MCF 10A (cell line): Measurements from ENCODE around the gene SART3. TPM values are rescaled to one million over a fixed set of nuclear protein-coding genes. Genes with fewer than 3 reads are reported as not detected.

ENCODE experiments used
- BruUV-seq: library from RNA; stranded (reverse); fragments of 400-500 nt; replicated peaks from 2 replicates; lab custom pipeline; 2021; lab: Mats Ljungman, UMichigan
- CTCF ChIA-PET: fragments of 300-600 bp; sonication (Branson Sonifier 250); formaldehyde crosslinking; extraction: SDS; loops from one replicate; lab custom pipeline; 2021; ENCODE audit warnings: antibody characterized with exemption, inconsistent platforms; lab: Yijun Ruan, JAX
- POLR2A ChIA-PET: fragments of 300-600, 350-650 bp; sonication (Branson Sonifier 250); formaldehyde crosslinking; extraction: SDS; loops from one replicate; lab custom pipeline; 2020; ENCODE audit warnings: antibody characterized with exemption, inconsistent platforms; lab: Yijun Ruan, JAX
- DNase-seq: peaks from one replicate; pipeline ENCODE4 v3.0.0-alpha.2; 2018; ENCODE audit not compliant: unreplicated experiment
- H3K27ac Mint-ChIP-seq: one replicate; pipeline ENCODE4 v1.8.0; 2022; ENCODE audit warnings: mild to moderate bottlenecking, low read depth, mixed read lengths; ENCODE audit not compliant: unreplicated experiment
- H3K27me3 Mint-ChIP-seq: one replicate; pipeline ENCODE4 v1.8.0; 2022; ENCODE audit warnings: mixed read lengths; ENCODE audit not compliant: insufficient read depth, unreplicated experiment
- H3K36me3 Mint-ChIP-seq: one replicate; pipeline ENCODE4 v1.8.0; 2022; ENCODE audit warnings: mild to moderate bottlenecking, moderate library complexity, mixed read lengths; ENCODE audit not compliant: insufficient read depth, unreplicated experiment
- H3K4me1 Mint-ChIP-seq: one replicate; pipeline ENCODE4 v1.8.0; 2022; ENCODE audit warnings: mixed read lengths; ENCODE audit not compliant: insufficient read depth, unreplicated experiment
- H3K4me3 Mint-ChIP-seq: one replicate; pipeline ENCODE4 v1.8.0; 2022; ENCODE audit warnings: mild to moderate bottlenecking, moderate library complexity, mixed read lengths; ENCODE audit not compliant: unreplicated experiment
- H3K9me3 Mint-ChIP-seq: one replicate; pipeline ENCODE4 v1.8.0; 2022; ENCODE audit warnings: mixed read lengths; ENCODE audit not compliant: unreplicated experiment
- intact Hi-C: fragments of 100-400 bp; cut with micrococcal nuclease; formaldehyde crosslinking; loops from 2 replicates; pipeline ENCODE4 v1.14.1; 2022
- total RNA-seq: library from RNA; stranded (reverse); gene quantifications from 2 replicates; pipeline ENCODE4 v1.2.3, GENCODE V29; 2022
- TF ChIP-seq, protein P1 (sequence below): fragments of 200-600 bp; IDR thresholded peaks from one replicate; pipeline ENCODE4 v1.8.0; 2022; ENCODE audit warnings: antibody characterized with exemption, mild to moderate bottlenecking; ENCODE audit not compliant: unreplicated experiment

Gene SART3
- total RNA-seq, 1 experiment from 2014 or later: 73.4 TPM

DNA sequence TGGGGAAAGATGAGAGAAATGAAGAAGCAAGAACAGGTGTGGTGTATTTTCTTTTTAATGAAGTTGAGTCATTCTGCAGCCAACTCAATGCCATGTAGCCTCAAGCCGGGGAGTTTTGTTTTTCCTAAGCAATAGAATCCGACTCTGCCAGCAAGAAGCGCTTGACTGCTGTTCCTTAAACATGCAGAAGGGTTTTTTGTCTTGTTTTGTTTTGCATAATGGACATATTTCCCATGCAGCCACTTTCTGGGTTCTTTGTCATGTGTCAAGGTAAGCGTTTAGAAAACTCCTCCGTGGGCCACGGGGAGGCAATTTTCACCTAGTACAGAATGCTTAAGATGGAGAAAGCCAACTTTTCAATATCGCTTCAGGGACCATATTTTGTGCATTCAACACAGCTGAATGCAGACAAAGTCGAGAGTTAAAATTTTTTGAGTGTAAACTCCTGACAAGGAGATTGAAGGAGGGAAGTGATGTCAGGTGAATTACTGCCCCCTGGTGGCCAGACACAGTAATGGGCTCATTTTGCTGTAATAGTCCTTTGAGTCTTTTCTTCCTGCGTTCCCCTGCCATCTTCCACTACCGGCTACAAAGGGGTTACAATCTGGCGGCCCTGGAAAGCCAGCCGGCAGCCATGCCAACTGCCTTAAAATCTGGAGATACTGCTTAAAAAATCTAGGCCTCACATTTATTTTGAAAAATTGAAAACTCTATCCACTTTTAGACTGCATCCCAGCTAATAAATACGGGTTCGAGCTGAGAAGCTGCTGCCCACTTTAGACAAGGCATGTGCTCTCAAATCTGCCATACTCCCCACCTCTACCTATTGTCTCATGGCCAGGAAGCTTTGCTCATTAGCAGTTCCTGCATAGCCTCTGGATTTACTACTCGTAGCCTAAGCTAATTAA lies 49.1 kb downstream of the SART3 start:
- no TSS peak for BruUV-seq
- H3K27ac Mint-ChIP-seq: no peak overlapping the region
- no peaks in the 10 kb centered on the region for H3K9me3 Mint-ChIP-seq
- intact Hi-C loops: loop anchor here (1.0 to 10.0 kb wide), 8 partner anchors 55 to 827 kb away; partner anchors contain the start of genes CMKLR1 and PWP1
- POLR2A ChIA-PET: interaction anchor here (0.7 kb wide), 2 partner anchors 339 to 598 kb away, joined by 3 read pairs; no protein-coding TSS in a partner anchor
- CTCF ChIA-PET: interaction anchor here (0.6 to 3.5 kb wide), 50 partner anchors 10 to 903 kb away, joined by 3 to 59 read pairs (median 3); partner anchors contain the start of gene SART3
- no peaks in the 10 kb centered on the region for H3K27me3 Mint-ChIP-seq
- H3K36me3 Mint-ChIP-seq: peaks cover 9% of the 10 kb centered on the region
- H3K4me3 Mint-ChIP-seq: no peak overlapping the region
- H3K4me1 Mint-ChIP-seq: peaks cover 16% of the 10 kb centered on the region
- DNase-seq: peak; percentile 74
- TF ChIP-seq, protein P1, sequence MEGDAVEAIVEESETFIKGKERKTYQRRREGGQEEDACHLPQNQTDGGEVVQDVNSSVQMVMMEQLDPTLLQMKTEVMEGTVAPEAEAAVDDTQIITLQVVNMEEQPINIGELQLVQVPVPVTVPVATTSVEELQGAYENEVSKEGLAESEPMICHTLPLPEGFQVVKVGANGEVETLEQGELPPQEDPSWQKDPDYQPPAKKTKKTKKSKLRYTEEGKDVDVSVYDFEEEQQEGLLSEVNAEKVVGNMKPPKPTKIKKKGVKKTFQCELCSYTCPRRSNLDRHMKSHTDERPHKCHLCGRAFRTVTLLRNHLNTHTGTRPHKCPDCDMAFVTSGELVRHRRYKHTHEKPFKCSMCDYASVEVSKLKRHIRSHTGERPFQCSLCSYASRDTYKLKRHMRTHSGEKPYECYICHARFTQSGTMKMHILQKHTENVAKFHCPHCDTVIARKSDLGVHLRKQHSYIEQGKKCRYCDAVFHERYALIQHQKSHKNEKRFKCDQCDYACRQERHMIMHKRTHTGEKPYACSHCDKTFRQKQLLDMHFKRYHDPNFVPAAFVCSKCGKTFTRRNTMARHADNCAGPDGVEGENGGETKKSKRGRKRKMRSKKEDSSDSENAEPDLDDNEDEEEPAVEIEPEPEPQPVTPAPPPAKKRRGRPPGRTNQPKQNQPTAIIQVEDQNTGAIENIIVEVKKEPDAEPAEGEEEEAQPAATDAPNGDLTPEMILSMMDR: peak; percentile 77

DNA sequence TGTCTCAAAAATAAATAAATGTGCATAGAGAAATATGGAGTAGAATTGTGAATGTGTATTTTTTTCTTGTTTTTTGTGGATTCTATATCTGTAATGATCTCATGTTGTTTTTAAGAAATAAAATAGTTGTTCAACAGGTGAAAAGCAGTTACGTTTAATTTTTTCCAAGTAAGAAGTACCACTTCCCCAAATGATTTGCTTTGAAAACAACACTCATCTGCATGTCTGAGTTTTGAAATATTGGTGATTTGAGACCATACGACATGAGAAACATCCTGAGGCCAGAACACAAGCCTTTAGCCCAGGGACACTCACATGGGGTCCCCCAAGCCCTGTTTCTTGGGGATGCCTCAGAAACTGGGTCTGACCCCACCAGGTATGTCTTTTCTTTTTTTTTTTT lies 50.1 kb downstream of the SART3 start:
- H3K9me3 Mint-ChIP-seq: no peaks in the 10 kb centered on the region
- DNase-seq: no peak
- TF ChIP-seq, protein P1: no peak
- H3K27me3 Mint-ChIP-seq: no peaks in the 10 kb centered on the region
- H3K4me3 Mint-ChIP-seq: no peak overlapping the region
- H3K36me3 Mint-ChIP-seq: peaks cover 7% of the 10 kb centered on the region
- ChIA-PET CTCF (interaction anchor here (0.7 to 3.5 kb wide), 3 partner anchors 275 to 592 kb away, joined by 3 to 59 read pairs (median 5); no protein-coding TSS in a partner anchor), POLR2A (no interaction called here)
- intact Hi-C loops: loop anchor here (5.0 to 10.0 kb wide), 4 partner anchors 174 to 826 kb away; partner anchors contain the start of genes CMKLR1 and PWP1
- H3K27ac Mint-ChIP-seq: no peak overlapping the region
- H3K4me1 Mint-ChIP-seq: peaks cover 10% of the 10 kb centered on the region
- BruUV-seq: no TSS peak

DNA sequence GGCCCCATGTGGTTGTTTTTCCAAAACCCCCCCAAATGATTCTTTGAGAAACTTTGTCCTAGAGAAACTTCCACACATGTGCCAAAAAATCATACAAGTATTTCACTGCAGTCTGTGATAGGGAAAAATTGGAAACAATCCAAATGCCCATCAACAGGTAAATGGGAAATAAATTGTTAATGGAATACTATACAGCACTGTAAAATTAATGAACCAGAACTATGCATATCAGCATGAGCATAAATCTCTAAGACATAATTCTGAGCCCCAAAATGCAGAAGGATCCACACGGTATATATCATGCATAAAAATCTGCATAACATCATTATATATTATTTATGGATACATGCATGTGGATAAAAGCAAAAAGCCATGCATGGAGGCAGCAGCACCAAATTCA lies 51.2 kb downstream of the SART3 start:
- intact Hi-C loops: loop anchor here (5.0 to 10.0 kb wide), 4 partner anchors 173 to 825 kb away; partner anchors contain the start of genes CMKLR1 and PWP1
- CTCF ChIA-PET: interaction anchor here (0.6 to 3.5 kb wide), 10 partner anchors 53 to 883 kb away, joined by 3 to 59 read pairs (median 4); no protein-coding TSS in a partner anchor
- Mint-ChIP-seq H3K4me3 (no peak overlapping the region), H3K9me3 (no peaks in the 10 kb centered on the region), H3K36me3 (peaks cover 2% of the 10 kb centered on the region), H3K27ac (no peak overlapping the region), H3K4me1 (peaks cover 7% of the 10 kb centered on the region), H3K27me3 (no peaks in the 10 kb centered on the region)
- BruUV-seq: no TSS peak
- TF ChIP-seq, protein P1: no peak
- DNase-seq: no peak
- POLR2A ChIA-PET: no interaction called here
